Natural killer cell treated with Interleukin-12 subunit alpha and Interleukin-12 subunit beta and Interleukin-15 and Interleukin-18, amount 100 ng/mL, for 72 hours (primary cell): ENCODE data around the gene UPP2. TPM values are rescaled to one million over a fixed set of nuclear protein-coding genes. Genes with fewer than 3 reads are reported as not detected.

Experiments used
- ATAC-seq, 2 donors: fragments of 150-1000 bp; cut with Tn5 transposase in 1 of 2; sonication (Bioruptor Pico), chemical (Tn5 transposase) in 1 of 2; 2 replicates each; pipeline ENCODE4 v1.10.0; 2021
- DNase-seq: peaks from one replicate; pipeline ENCODE4 v3.0.0; 2022; ENCODE audit warnings: low spot score
- H3K27ac Mint-ChIP-seq, 2 donors: 1 replicate in 1 of 2; 2 replicates in 1 of 2; pipeline ENCODE4 v1.8.0; 2022; ENCODE audit warnings: mixed read lengths in 2 of 2, mild to moderate bottlenecking in 1 of 2, moderate library complexity in 1 of 2
- H3K27me3 Mint-ChIP-seq, 2 donors: 1 replicate in 1 of 2; 2 replicates in 1 of 2; pipeline ENCODE4 v1.8.0; 2022; ENCODE audit warnings: mixed read lengths in 2 of 2
- H3K36me3 Mint-ChIP-seq: one replicate; pipeline ENCODE4 v1.8.0; 2022; ENCODE audit warnings: mixed read lengths
- H3K4me1 Mint-ChIP-seq, 2 donors: 1 replicate in 1 of 2; 2 replicates in 1 of 2; pipeline ENCODE4 v1.8.0; 2022; ENCODE audit warnings: low read depth in 2 of 2, mixed read lengths in 2 of 2, mild to moderate bottlenecking in 1 of 2
- H3K4me3 Mint-ChIP-seq: one replicate; pipeline ENCODE4 v1.8.0; 2022; ENCODE audit warnings: mixed read lengths
- H3K9me3 Mint-ChIP-seq: 2 replicates; pipeline ENCODE4 v1.8.0; 2022; ENCODE audit warnings: mixed read lengths
- total RNA-seq, 2 donors: library from RNA; stranded (reverse); gene quantifications; one replicate each; pipeline ENCODE4 v1.2.3, GENCODE V29; 2022

Gene UPP2
- total RNA-seq, 2 donors from 2014 or later = not detected

DNA sequence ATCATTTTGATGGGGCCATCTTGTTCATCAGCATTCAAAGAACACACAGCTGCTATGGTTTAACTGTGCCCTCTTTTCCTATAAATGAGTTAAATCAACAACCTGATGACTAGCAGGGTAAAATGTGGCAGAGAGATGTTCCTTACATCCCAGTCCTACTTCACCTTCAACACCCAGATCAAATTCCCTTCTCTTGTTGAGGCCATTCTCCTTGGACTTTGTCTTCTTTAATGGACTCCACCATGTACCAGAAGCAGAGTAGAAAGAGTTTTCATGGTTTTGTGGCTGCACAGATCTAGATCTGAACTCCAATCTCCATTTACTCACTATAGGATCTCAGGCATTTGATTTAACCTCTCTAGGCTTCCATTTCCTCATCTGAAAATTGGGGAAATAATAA, 6.4 kb upstream of the UPP2 start:
- DNase-seq (no peak), ATAC-seq (no peak)
- Mint-ChIP-seq H3K9me3 (no peaks in the 10 kb centered on the region), H3K27me3 (no peaks in the 10 kb centered on the region), H3K27ac (no peak overlapping the region), H3K4me3 (no peak overlapping the region), H3K36me3 (no peaks in the 10 kb centered on the region), H3K4me1 (no peaks in the 10 kb centered on the region)

- Mint-ChIP-seq H3K27ac (no peak overlapping the region), H3K4me3 (no peak overlapping the region), H3K9me3 (no peaks in the 10 kb centered on the region)
These were observed 5.8 kb upstream of the UPP2 start for GRCh38 chr2:158095912-158096311.

DNA sequence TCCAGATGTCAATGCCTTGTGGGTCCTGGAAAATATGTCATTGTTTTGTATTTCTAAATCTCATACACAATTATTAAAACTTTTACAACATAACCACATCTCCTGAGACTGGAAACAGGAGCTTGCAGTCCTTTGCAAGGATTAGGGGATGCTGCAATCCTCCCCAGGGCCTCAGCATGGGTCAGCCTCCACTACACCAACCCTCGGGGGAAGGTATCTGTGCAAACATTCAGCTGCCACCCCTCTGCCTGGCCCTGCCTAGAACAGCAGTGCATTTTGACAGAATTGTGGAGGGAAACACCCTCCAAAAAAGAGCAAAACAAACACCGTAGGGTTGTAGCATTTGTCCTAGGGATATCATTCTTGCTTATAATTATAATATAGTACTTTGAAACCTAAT, 4.2 kb upstream of the UPP2 start:
- Mint-ChIP-seq H3K9me3 (no peaks in the 10 kb centered on the region), H3K27ac (no peak overlapping the region), H3K4me1 (no peaks in the 10 kb centered on the region), H3K36me3 (no peaks in the 10 kb centered on the region), H3K27me3 (no peaks in the 10 kb centered on the region), H3K4me3 (no peak overlapping the region)
- no peak for DNase-seq
- no peak for ATAC-seq

More at GRCh38 chr2:158095912-158096311, 5.8 kb upstream of the UPP2 start:
- Mint-ChIP-seq H3K36me3 (no peaks in the 10 kb centered on the region), H3K4me1 (no peaks in the 10 kb centered on the region), H3K27me3 (no peaks in the 10 kb centered on the region)
- DNase-seq (no peak), ATAC-seq (no peak)

DNA sequence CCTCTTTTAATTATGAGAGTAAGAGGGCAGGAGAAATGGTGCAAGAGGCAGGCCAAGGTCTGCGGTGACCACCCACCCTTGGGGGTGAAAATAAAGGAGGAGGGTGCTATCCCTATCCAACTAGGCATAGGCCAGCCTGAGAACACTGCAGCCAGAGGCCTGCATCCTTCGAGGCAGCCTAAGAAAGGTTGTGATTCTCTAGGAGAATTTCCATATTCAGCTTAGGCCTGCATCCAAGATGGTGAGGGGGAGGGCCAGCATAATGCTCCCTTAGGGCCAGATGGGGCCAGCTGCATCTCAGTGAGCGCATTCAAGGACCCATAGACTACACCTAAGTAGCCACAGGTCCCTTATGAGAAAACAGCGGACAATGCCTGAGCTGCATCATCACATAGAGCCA, 3.5 kb upstream of the UPP2 start:
- Mint-ChIP-seq H3K27me3 (no peaks in the 10 kb centered on the region), H3K27ac (no peak overlapping the region), H3K4me3 (no peak overlapping the region), H3K9me3 (no peaks in the 10 kb centered on the region), H3K36me3 (no peaks in the 10 kb centered on the region), H3K4me1 (no peaks in the 10 kb centered on the region)
- DNase-seq = no peak
- no peak for ATAC-seq

DNA sequence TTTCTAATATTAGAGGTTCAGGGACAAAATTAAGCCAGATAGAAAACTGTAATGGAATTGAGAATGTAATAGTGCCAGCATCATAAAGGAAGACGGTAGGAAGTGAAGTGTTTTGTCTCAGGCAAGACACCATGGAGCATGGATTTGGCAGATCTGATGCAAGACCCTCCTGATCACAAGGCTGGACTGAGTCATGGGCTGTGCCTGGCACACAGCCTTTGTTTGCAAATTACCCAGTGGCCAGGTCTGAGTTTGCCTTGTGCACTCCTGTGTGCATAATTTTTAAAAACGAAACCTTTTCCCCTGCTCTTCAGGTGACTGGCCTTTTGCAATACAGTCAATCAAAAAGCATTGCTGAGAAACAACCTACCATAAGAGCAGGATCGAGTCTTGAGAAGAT, 2.0 kb upstream of the UPP2 start:
- H3K27me3 Mint-ChIP-seq = peaks cover 0 to 8% of the 10 kb centered on the region in 2 donors
- H3K4me1 Mint-ChIP-seq = no peaks in the 10 kb centered on the region
- DNase-seq = no peak
- H3K9me3 Mint-ChIP-seq = no peaks in the 10 kb centered on the region
- no peaks in the 10 kb centered on the region for H3K36me3 Mint-ChIP-seq
- no peak for ATAC-seq
- H3K4me3 Mint-ChIP-seq = no peak overlapping the region
- H3K27ac Mint-ChIP-seq = no peak overlapping the region

DNA sequence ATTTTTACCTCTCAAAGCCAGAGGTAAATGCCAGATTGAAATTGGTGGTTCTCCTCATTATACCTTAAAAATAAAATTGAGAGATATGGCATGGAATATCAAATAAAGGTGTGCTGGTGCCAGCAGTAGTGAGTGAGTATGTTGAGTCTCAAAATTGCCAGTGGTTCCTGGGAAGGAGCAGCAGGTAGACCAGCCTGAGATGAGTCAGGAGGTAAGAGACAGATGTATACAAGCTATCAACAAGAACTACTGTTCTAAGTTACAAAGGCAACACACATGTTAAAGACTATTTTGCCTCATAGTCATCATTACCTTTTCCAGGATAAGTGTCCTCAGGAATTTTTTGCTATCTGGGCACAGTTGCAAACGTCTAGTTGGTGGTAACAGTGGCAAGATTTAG, 1.3 kb upstream of the UPP2 start:
- Mint-ChIP-seq H3K27ac (no peak overlapping the region), H3K4me1 (no peaks in the 10 kb centered on the region), H3K36me3 (no peaks in the 10 kb centered on the region), H3K27me3 (peaks cover 0 to 8% of the 10 kb centered on the region in 2 donors), H3K4me3 (no peak overlapping the region), H3K9me3 (no peaks in the 10 kb centered on the region)
- ATAC-seq = no peak
- DNase-seq = no peak

- H3K9me3 Mint-ChIP-seq = no peaks in the 10 kb centered on the region
- peaks cover 0 to 8% of the 10 kb centered on the region in 2 donors for H3K27me3 Mint-ChIP-seq
- H3K4me1 Mint-ChIP-seq = no peaks in the 10 kb centered on the region
- ATAC-seq (no peak), DNase-seq (no peak)
- no peak overlapping the region for H3K4me3 Mint-ChIP-seq
- H3K27ac Mint-ChIP-seq = no peak overlapping the region
- H3K36me3 Mint-ChIP-seq = no peaks in the 10 kb centered on the region
These were observed 770 bp downstream of the UPP2 start for GRCh38 chr2:158102446-158102845.

GRCh38 chr2:158103411-158104012, 1.8 kb downstream of the UPP2 start:
- H3K9me3 Mint-ChIP-seq = no peaks in the 10 kb centered on the region
- H3K27me3 Mint-ChIP-seq = peaks cover 0 to 8% of the 10 kb centered on the region in 2 donors
- no peak overlapping the region for H3K27ac Mint-ChIP-seq
- H3K4me1 Mint-ChIP-seq = no peaks in the 10 kb centered on the region
- no peaks in the 10 kb centered on the region for H3K36me3 Mint-ChIP-seq
- no peak for ATAC-seq
- no peak for DNase-seq
- no peak overlapping the region for H3K4me3 Mint-ChIP-seq

- no peak overlapping the region for H3K4me3 Mint-ChIP-seq
- peaks cover 4% of the 10 kb centered on the region for H3K9me3 Mint-ChIP-seq
- no peaks in the 10 kb centered on the region for H3K36me3 Mint-ChIP-seq
- peaks cover 0 to 8% of the 10 kb centered on the region in 2 donors for H3K27me3 Mint-ChIP-seq
- no peaks in the 10 kb centered on the region for H3K4me1 Mint-ChIP-seq
- H3K27ac Mint-ChIP-seq = no peak overlapping the region
- DNase-seq (no peak), ATAC-seq (no peak)
These were observed 3.2 kb downstream of the UPP2 start for GRCh38 chr2:158104903-158105302.

DNA sequence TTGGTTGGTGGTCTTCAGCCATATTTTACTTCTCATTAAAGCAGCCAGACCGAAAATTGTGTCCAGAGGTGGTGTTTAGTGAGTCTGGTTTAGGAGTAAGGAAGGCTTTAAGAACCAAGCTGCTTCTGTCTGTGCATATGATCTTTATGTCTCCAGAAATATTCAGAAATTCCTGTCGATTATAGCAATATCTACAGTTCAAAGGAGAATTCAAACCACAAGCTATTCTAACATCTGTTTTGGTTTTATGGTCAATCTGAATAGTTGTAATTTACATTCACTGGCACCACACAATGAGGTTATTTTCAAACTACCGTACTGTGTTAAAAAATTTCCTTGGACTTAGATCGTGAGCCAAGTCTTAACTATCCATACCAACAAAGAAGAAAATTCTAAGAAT, 11.3 kb downstream of the UPP2 start:
- Mint-ChIP-seq H3K9me3 (peaks cover 4% of the 10 kb centered on the region), H3K4me1 (no peaks in the 10 kb centered on the region), H3K4me3 (no peak overlapping the region), H3K36me3 (no peaks in the 10 kb centered on the region), H3K27me3 (no peaks in the 10 kb centered on the region), H3K27ac (no peak overlapping the region)
- ATAC-seq (no peak), DNase-seq (no peak)

DNA sequence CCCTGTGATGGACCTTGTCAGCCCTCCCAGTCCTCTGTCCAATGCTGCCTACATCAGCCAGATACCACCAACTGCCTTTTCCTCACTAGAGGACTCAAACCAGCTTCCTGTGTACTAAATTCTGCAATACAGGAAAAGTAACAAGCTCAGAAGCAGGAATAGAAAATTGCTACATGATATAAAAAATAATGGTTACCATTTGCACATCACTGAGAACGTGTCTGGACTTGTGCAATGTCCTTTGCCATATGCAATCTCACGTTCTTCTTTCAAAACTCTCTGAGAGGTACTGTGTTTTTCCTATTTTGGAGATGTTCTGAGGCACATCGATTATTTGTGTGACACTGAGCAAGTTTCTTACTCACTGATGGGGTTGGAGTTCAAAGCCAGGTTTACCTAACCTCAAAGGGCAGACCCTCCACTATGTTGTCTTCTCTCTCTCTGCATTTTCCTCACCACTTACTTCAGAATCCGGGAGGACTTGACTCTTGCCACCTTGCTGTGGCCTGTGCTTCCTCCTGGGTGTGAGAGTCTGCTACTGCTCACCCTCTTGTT, 12.1 kb downstream of the UPP2 start:
- ATAC-seq (no peak), DNase-seq (no peak)
- H3K9me3 Mint-ChIP-seq = peaks cover 4% of the 10 kb centered on the region
- no peaks in the 10 kb centered on the region for H3K27me3 Mint-ChIP-seq
- no peaks in the 10 kb centered on the region for H3K4me1 Mint-ChIP-seq
- H3K4me3 Mint-ChIP-seq = no peak overlapping the region
- no peaks in the 10 kb centered on the region for H3K36me3 Mint-ChIP-seq
- no peak overlapping the region for H3K27ac Mint-ChIP-seq

- no peak for DNase-seq
- no peak overlapping the region for H3K27ac Mint-ChIP-seq
- peaks cover under 1% of the 10 kb centered on the region for H3K9me3 Mint-ChIP-seq
- no peak overlapping the region for H3K4me3 Mint-ChIP-seq
- no peaks in the 10 kb centered on the region for H3K36me3 Mint-ChIP-seq
- no peak for ATAC-seq
- H3K4me1 Mint-ChIP-seq = no peaks in the 10 kb centered on the region
- H3K27me3 Mint-ChIP-seq = no peaks in the 10 kb centered on the region
These were observed 12.8 kb downstream of the UPP2 start for GRCh38 chr2:158114516-158114915.

DNA sequence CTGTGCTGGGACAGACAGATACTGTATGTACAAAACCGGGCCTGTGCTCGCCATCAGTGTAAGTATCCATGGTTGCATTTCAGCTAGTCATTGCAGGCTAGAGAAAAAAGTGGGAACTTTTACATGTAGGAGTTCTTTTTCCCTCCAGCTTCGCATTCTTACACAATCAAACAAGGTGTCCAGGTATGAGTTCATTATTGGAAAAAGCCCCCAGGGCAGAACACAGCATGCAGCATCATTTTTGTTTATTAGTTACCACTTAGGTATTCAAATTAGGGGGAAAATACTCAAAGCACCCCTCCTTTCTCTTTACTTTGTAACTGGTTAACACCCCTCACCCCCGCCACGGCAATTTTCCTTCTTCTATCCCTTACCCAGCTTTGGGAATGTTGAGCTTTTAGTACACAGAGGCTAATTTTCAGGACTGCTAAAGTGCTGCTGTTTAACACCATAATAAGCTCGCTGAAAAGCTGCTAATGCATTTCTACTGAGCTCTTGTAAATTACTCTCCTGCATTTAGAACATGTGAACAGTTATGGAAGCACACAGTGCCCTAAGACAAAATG, 13.6 kb downstream of the UPP2 start:
- H3K36me3 Mint-ChIP-seq = no peaks in the 10 kb centered on the region
- no peaks in the 10 kb centered on the region for H3K4me1 Mint-ChIP-seq
- DNase-seq (no peak), ATAC-seq (no peak)
- H3K27ac Mint-ChIP-seq = no peak overlapping the region
- no peaks in the 10 kb centered on the region for H3K9me3 Mint-ChIP-seq
- no peaks in the 10 kb centered on the region for H3K27me3 Mint-ChIP-seq
- no peak overlapping the region for H3K4me3 Mint-ChIP-seq

- DNase-seq (no peak), ATAC-seq (no peak)
- Mint-ChIP-seq H3K4me1 (no peaks in the 10 kb centered on the region), H3K9me3 (no peaks in the 10 kb centered on the region), H3K36me3 (no peaks in the 10 kb centered on the region), H3K27me3 (no peaks in the 10 kb centered on the region), H3K4me3 (no peak overlapping the region), H3K27ac (no peak overlapping the region)
These were observed 15.3 kb downstream of the UPP2 start for GRCh38 chr2:158116936-158117335.

- no peak for DNase-seq
- Mint-ChIP-seq H3K4me3 (no peak overlapping the region), H3K27ac (no peak overlapping the region), H3K27me3 (peaks cover 0 to 13% of the 10 kb centered on the region in 2 donors), H3K36me3 (no peaks in the 10 kb centered on the region), H3K9me3 (no peaks in the 10 kb centered on the region), H3K4me1 (no peaks in the 10 kb centered on the region)
- ATAC-seq = no peak
These were observed 18.4 kb downstream of the UPP2 start for GRCh38 chr2:158120102-158120501.
